Skeletal muscle tissue (tissue), 4 donors: ENCODE measurements around the gene VAV2. TPM values are rescaled to one million over a fixed set of nuclear protein-coding genes. Genes with fewer than 3 reads are reported as not detected.

Source experiments
- H3K27ac ChIP-seq: one replicate; pipeline ENCODE4 v1.7.0; 2013; ENCODE audit warnings: mild to moderate bottlenecking, low read depth, low read length, inconsistent platforms
- H3K27me3 ChIP-seq, 3 donors: one replicate each; pipeline ENCODE4 v1.7.0; 2013; ENCODE audit warnings: low read length in 3 of 3; ENCODE audit not compliant: control insufficient read depth in 3 of 3, insufficient read depth in 3 of 3
- H3K36me3 ChIP-seq, 3 donors: one replicate each; pipeline ENCODE4 v1.7.0; 2013; ENCODE audit warnings: low read length in 3 of 3; ENCODE audit not compliant: control insufficient read depth in 3 of 3, insufficient read depth in 3 of 3
- H3K4me1 ChIP-seq, 3 donors: one replicate each; pipeline ENCODE4 v1.7.0; 2013; ENCODE audit warnings: low read length in 3 of 3, mild to moderate bottlenecking in 3 of 3; ENCODE audit not compliant: control insufficient read depth in 3 of 3, insufficient read depth in 3 of 3
- H3K4me3 ChIP-seq, 3 donors: one replicate each; pipeline ENCODE4 v1.7.0; 2013; ENCODE audit warnings: low read length in 3 of 3
- H3K9ac ChIP-seq, 3 donors: one replicate each; pipeline ENCODE4 v1.7.0; 2013; ENCODE audit warnings: low read length in 3 of 3, mild to moderate bottlenecking in 3 of 3, moderate library complexity in 2 of 3, low read depth in 1 of 3
- H3K9me3 ChIP-seq, 3 donors: one replicate each; pipeline ENCODE4 v1.7.0; 2013; ENCODE audit warnings: low read length in 3 of 3; ENCODE audit not compliant: control insufficient read depth in 3 of 3
- total RNA-seq: library from RNA; depleted of rRNA; stranded (reverse); fragments of >200 nt; gene quantifications from one replicate; pipeline ENCODE4 v1.2.3, GENCODE V29; 2014
- donor health status: Osteomylitis.

VAV2 gene
- total RNA-seq, 1 donor from 2014 or later, result 9.9 TPM

DNA sequence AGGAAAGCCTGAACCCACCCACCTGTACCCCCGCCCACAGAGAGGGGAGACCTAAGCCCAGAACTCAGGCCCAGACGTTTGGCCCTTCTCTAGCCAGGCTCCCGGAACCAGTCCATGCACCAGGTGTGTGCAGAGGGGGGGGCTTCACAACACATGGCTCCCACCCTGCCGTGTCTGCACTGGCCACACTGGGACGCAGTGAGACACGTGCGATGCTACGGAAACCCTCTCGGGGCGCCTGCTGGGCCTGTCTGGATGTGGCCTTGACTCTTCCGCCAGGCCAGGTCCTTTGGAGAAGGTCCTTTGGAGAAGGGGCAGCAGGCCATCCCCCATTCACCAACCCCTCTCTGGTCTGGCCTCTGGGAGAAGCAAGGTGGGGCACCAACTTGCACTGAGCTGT is 195.6 kb downstream of the VAV2 start:
- Histone ChIP-seq H3K9ac (no peak overlapping the region), H3K27ac (no peak overlapping the region), H3K36me3 (no peaks in the 10 kb centered on the region), H3K4me3 (no peak overlapping the region), H3K27me3 (peaks cover 3 to 20% (median 5%) of the 10 kb centered on the region in 3 donors), H3K9me3 (no peaks in the 10 kb centered on the region), H3K4me1 (peaks cover 6 to 10% (median 8%) of the 10 kb centered on the region in 3 donors)

DNA sequence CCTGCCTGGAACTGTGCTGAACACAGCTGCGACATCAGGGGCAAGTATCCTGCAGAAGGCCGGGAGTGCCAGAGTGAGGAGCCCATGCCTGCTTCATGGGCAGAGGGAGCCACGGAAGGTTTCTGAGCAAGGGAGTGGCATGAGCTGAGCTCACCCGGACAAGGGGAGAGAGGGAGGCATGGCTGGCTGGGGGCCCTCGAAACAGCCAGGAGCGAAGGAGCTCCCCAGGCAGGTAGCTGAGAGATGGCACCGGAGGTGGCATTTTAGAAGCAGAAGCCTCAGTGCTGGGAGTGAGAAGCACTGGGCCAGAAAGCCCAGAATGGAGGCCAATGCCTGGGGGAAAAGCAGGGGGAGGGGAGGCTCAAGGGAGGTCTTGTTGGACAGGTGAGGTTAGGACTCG is 197.1 kb downstream of the VAV2 start:
- H3K4me1 ChIP-seq, result peaks cover 6 to 10% (median 8%) of the 10 kb centered on the region in 3 donors

DNA sequence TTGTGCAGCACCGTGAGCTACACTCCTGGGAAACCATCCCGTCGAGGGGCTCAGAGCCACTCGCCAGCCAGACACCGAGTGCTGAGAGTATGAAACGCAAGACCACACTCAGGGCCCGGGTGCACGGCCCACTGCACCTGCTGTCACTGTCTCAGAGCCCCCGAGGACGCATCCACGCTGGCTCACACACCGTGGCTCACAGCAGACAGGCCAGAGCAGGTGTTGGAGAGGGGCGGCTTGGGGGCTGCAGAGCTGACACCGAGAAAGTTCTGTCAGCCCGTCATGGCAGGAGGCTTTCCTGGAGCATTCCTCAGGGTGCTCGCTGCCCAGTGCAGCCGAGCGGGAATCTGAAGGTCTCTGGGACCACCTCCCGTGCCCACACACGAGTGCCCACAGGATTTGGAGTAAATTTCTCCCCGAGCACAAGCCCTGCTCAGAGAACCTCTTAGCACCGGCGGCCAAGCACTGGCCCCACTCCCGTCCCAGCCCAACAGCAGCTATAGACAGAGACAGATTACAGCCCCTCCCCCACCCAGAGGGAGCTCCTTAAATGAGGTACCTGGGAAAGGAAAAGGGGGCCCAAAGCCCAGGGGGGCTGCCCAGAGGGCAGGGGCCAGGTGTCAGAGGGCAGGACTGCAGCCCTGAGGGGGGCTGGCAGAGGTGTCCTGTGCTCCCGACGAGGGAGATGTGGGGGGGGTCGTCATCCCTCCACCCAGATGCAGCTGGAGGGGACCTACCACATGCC is 197.9 kb downstream of the VAV2 start:
- no peaks in the 10 kb centered on the region for H3K36me3 ChIP-seq
- peaks cover 6 to 13% (median 8%) of the 10 kb centered on the region in 3 donors for H3K4me1 ChIP-seq
- no peak overlapping the region for H3K4me3 ChIP-seq
- no peak overlapping the region for H3K27ac ChIP-seq
- H3K27me3 ChIP-seq, result peaks cover 3 to 20% (median 5%) of the 10 kb centered on the region in 3 donors
- no peaks in the 10 kb centered on the region for H3K9me3 ChIP-seq
- H3K9ac ChIP-seq, result no peak overlapping the region

More for the DNA sequence above, 197.1 kb downstream of the VAV2 start:
- no peak overlapping the region for H3K27ac ChIP-seq
- H3K36me3 ChIP-seq, result no peaks in the 10 kb centered on the region
- no peaks in the 10 kb centered on the region for H3K9me3 ChIP-seq
- no peak overlapping the region for H3K4me3 ChIP-seq
- H3K9ac ChIP-seq, result no peak overlapping the region
- peaks cover 3 to 20% (median 5%) of the 10 kb centered on the region in 3 donors for H3K27me3 ChIP-seq

DNA sequence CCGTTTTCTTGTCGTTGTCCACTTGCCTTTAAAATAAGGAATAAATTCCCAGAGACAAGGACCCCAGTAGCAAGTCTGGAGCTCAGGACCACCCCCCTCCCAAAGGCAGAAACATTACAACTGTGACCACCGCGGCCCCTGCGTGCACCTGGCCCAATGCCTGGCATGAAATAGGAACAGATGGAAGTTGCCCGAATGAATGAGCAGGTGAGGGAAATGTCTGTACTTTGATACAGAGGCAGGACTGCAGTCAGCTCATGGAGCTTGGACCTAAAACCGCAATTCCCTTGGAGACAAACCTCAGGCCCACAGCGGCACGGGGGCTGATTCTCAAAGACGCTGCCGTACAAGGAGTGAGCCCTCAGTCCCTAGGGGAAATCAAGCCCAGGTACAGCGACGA is 198.7 kb downstream of the VAV2 start:
- H3K9ac ChIP-seq, result no peak overlapping the region
- H3K27me3 ChIP-seq, result peaks cover 3 to 20% (median 5%) of the 10 kb centered on the region in 3 donors
- peaks cover 6 to 15% (median 9%) of the 10 kb centered on the region in 3 donors for H3K4me1 ChIP-seq
- no peak overlapping the region for H3K27ac ChIP-seq
- no peak overlapping the region for H3K4me3 ChIP-seq
- H3K36me3 ChIP-seq, result no peaks in the 10 kb centered on the region
- no peaks in the 10 kb centered on the region for H3K9me3 ChIP-seq

DNA sequence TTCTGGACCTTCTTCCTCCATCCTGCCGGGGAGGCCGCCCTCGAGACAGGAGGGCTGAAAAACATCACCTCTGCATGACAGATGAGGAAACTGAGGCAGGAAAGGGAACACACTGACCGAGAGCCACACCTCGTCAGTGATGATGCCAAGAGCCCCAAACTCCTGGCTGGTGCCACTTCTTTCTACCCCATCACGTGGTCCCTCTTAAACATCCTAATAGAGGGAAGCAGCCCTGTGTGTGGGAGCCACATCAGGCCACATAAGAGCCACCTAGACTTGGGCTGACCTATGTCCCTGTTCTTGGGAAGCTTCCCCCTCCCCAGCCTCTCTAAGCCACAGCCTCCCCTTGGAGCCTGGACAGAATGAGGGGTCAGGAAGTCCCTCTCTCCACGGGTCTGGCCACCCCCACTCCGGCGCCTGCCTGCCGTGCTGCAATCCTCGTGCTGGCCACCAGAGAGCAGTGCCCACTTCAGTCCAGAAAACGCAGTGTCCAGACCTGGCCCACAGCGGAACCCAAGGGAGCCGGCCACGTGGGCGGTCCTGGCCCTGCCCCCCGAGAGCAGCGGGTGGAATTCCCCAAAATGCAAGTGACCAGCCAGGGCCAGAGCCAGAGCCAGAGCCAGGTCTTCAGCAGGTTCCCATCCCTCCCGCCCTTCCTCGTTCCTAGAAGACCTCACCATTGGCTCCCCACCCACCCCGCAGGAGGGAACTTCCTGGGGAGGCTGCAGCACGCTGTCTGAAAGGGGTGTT is 199.2 kb downstream of the VAV2 start:
- Histone ChIP-seq H3K36me3 (no peaks in the 10 kb centered on the region), H3K4me3 (no peak overlapping the region), H3K9ac (no peak overlapping the region), H3K9me3 (no peaks in the 10 kb centered on the region), H3K27me3 (peaks cover 3 to 20% (median 5%) of the 10 kb centered on the region in 3 donors), H3K4me1 (peaks cover 10 to 17% (median 13%) of the 10 kb centered on the region in 3 donors), H3K27ac (no peak overlapping the region)

DNA sequence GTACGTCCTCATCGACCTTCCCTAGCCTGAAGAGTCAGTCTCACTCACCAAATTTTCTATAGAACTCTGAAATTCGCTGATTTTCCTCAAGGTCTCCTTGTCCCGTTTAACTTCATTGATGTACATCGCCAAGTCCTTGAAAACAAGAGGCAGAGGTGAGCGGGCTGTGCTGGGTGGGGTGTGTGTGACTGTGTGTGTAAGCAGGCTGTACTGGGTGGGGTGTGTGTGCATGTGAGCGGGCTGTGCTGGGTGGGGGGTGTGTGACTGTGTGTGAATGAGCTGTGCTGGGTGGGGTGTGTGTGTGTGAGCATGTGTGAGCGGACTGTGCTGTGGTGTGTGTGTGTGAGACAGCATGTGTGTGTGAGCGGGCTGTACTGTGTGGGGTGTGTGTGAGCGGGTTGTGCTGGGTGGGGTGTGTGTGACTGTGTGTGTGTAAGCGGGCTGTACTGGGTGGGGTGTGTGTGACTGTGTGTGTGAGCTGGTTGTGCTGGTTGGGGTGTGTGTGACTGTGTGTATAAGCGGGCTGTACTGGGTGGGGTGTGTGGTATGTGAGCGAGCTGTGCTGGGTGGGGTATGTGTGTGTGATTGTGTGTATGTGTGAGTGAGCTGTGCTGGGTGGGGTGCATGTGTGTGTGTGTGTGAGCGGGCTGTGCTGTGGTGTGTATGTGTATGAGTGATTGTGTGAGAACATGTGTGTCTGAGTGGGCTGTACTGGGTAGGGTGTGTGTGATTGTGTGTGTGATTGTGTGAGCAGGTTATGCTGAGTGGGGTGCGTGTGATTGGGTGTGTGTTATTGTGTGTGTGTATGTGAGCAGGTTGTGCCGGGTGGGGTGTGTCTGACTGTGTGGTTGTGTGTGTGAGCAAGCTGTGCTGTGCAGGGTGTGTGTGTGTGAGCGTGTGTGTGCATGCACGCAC is 200.1 kb downstream of the VAV2 start:
- no peak overlapping the region for H3K4me3 ChIP-seq
- H3K9me3 ChIP-seq, result no peaks in the 10 kb centered on the region
- H3K4me1 ChIP-seq, result peaks cover 11 to 17% (median 13%) of the 10 kb centered on the region in 3 donors
- H3K9ac ChIP-seq, result no peak overlapping the region
- no peaks in the 10 kb centered on the region for H3K36me3 ChIP-seq
- peaks cover 3 to 20% (median 5%) of the 10 kb centered on the region in 3 donors for H3K27me3 ChIP-seq
- no peak overlapping the region for H3K27ac ChIP-seq

DNA sequence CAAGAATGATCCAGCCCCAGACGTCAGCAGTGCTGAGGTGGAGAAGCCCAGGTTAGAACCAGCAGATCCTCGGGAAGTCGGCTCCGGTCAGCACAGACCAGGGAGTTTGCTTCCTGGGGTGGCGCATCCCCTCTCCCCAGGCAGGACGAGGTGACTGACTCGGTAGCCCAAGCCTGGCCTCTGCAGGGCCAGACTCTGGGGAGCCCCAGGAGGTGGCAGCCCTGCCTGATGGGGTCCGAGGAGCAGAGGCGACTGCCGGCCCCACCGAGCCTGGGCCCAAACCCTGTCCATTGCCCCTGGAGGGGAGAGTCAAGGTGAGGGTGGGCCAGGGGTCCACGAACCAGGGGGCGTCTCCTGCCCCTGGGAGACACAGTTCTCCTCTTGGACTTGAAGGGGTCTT is 201.1 kb downstream of the VAV2 start:
- Histone ChIP-seq H3K9ac (no peak overlapping the region), H3K9me3 (no peaks in the 10 kb centered on the region), H3K36me3 (peaks cover 0 to 2% (median 0%) of the 10 kb centered on the region in 3 donors), H3K4me3 (no peak overlapping the region), H3K27ac (no peak overlapping the region), H3K4me1 (peaks cover 11 to 18% (median 15%) of the 10 kb centered on the region in 3 donors), H3K27me3 (peaks cover 3 to 20% (median 5%) of the 10 kb centered on the region in 3 donors)

DNA sequence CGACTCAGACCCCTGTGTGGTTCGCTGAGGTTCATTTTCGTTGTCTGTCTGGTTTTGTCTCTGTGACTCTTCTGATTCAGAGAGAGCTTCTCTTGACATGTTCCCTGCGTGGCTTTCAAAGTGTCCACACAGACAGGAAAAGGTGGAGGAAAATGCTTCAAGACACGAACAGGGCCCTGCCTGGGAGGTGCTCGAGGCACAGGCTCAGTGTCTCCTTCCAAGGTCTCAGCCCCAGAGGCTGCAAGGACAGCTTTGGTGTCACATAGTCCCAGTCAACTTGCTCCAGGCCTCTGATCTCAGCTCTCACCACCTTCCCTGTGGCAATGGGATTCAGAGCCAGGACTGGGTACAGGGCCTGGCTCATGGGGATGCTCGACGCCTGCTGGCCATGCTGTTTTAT is 202.3 kb downstream of the VAV2 start:
- no peak overlapping the region for H3K4me3 ChIP-seq
- H3K27ac ChIP-seq, result no peak overlapping the region
- H3K9ac ChIP-seq, result no peak overlapping the region
- H3K4me1 ChIP-seq, result peaks cover 11 to 22% (median 18%) of the 10 kb centered on the region in 3 donors
- no peaks in the 10 kb centered on the region for H3K9me3 ChIP-seq
- H3K36me3 ChIP-seq, result peaks cover 0 to 4% (median 0%) of the 10 kb centered on the region in 3 donors
- H3K27me3 ChIP-seq, result peaks cover 0 to 13% (median 4%) of the 10 kb centered on the region in 3 donors

DNA sequence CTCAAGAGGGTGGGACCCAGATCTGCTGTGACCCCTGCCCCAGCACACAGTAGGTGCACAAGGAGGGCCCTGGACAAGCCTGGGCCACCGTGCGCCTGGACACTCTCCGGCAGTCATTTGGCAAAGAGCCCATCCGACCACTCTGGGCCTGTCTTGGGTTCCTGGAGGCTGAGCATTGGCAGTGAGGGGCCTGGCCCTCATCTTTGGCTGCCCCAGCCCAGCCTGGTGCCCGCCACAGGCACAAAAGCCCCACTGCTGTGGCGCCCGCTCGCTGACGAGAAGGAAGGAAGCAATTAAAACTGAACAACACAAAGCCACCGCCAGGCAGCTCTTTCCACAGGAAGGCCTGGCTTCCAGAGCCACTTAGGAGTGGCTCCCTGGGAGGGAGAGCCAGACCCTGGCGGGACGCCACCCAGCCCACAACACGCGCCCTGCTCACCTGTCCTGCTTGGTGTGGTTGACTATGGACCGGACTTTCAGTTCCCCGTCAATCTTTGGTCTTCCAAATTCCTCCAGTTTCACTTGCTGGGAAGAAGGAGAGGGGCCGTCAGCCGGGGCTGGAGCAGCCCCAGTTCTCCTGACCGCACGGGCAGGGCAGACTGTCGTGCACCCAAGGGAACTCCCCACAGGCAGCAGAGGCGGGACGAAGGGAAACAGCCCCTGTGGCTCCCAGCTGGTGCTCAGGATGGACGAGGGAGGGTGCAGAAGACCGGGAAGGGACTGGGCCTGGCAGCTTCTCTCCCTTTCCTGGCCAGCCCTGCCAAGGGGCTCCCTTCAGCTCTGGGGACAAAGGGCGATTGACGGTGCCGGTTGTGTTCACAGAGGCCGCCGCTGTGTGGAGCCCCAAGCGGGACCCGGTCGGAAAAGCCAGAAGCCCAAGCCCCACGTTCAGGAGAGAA is 203.1 kb downstream of the VAV2 start:
- Histone ChIP-seq H3K27me3 (peaks cover 0 to 7% (median 0%) of the 10 kb centered on the region in 3 donors), H3K36me3 (peaks cover 0 to 4% (median 2%) of the 10 kb centered on the region in 3 donors), H3K9me3 (no peaks in the 10 kb centered on the region), H3K4me1 (peaks cover 11 to 22% (median 18%) of the 10 kb centered on the region in 3 donors), H3K4me3 (peak overlapping the region in 1 of 3 donors; percentile 29), H3K9ac (no peak overlapping the region), H3K27ac (no peak overlapping the region)
